ENCODE measurements around the gene RIMBP2.

The RIMBP2 gene

DNA sequence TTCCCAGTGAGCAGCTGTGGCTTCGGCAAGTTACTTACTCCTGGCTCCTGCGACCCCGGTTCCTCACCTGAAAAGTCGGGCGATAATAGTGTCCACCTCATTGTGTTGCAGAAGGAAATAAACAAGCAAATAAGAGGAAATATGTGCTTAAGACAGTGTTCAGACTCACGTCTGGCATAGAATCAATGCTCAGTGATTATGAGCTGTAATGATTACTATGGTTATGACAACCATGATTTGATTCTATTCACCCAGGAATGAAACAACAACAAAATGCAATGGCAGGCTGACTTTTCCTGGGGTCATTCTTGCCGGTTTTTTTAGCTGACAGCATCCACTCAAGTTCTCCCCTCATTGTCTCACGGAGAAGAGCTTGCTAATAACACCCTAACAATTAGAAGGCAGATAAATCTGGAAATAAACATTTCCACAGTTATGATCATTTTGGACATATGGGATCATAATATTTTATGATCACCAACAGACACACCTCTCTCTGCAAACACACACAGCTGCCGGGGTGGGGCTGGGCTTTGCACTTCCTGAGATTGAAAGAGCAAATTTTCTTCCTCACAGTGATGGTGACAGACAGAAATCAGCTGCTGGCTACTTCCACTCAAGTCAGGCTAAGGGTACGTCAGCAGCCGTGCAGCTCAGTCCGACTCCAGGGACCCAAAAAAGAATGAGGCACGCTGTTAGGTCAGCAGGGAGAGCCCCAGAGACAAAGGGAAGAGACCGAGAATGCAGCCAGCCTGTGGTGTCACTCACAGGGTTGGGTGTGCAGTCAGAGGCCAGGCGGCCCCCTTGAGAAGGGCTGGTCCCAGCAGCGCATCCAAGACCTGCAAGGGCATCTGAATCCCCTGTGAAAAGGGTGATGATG, 158.0 kb downstream of the RIMBP2 start:
- DNase-seq (ENCODE audit: low read depth), result no peak
- no peaks in the 10 kb centered on the region for H3K9me3 ChIP-seq (ENCODE audit: control insufficient read depth, low read length)
- H3K4me1 ChIP-seq (ENCODE audit: control insufficient read depth, insufficient read depth, low read length), result no peaks in the 10 kb centered on the region
- H3K4me3 ChIP-seq (ENCODE audit: low read length), result no peak overlapping the region
- no peak overlapping the region for H3K9ac ChIP-seq (ENCODE audit: low read length)
- H3K27me3 ChIP-seq (replicated peaks; ENCODE audit: control insufficient read depth, insufficient read depth, low read length), result no peaks in the 10 kb centered on the region
- H3K36me3 ChIP-seq (ENCODE audit: control insufficient read depth, insufficient read depth, low read length, severe bottlenecking), result no peaks in the 10 kb centered on the region

DNA sequence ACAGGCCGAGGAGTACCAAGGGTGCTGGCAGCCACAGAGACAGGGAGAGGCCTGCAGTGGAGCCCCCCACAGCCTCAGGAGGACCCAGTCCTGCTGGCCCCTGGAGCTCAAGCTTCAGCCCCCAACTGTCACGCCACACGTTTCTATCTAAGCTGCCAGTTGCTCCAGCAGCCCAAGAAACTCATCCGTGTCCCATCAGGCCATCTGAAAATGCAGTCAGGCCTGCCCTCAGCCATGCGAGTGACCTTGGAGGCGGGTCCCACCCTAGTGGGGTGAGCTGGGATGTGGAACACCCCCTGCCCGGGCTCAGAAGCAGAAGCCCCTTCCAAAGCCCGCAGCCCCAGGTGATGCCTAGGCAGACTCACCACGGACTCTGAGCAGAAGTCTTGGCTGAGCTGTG, 158.9 kb downstream of the RIMBP2 start:
- Histone ChIP-seq H3K4me3 (ENCODE audit: low read length) (no peak overlapping the region), H3K36me3 (ENCODE audit: control insufficient read depth, insufficient read depth, low read length, severe bottlenecking) (no peaks in the 10 kb centered on the region), H3K9ac (ENCODE audit: low read length) (no peak overlapping the region), H3K4me1 (ENCODE audit: control insufficient read depth, insufficient read depth, low read length) (no peaks in the 10 kb centered on the region), H3K9me3 (ENCODE audit: control insufficient read depth, low read length) (no peaks in the 10 kb centered on the region), H3K27me3 (replicated peaks; ENCODE audit: control insufficient read depth, insufficient read depth, low read length) (no peaks in the 10 kb centered on the region)
- DNase-seq (ENCODE audit: low read depth), result no peak

DNA sequence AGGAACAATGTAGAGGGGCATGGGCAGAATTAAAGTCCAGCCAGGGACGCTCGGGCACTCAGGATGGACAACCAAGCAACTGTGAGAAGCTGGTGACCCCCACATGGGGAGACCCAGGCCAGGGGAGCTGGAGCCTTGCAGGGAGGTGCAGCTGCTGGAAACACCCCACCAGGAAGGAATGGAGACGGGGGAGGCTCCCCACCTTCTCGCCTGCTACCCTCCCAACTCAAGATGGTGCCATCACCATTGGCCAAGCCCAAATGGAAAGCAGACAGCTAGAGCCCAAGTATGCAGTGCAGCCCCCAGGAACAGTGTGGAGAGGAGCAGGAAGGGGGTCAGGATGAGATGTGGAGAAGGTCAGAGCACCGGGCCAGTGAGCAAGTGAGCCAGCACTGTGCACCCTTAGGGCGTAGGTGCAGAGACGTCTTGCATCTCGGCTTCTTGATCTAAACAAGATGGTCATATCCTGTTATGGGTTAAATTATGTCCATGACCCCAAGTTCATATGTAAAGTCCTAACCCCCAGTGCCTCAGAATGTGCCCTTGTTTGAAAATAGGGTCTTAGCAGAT, 159.5 kb downstream of the RIMBP2 start:
- DNase-seq (ENCODE audit: low read depth), result no peak
- H3K27me3 ChIP-seq (replicated peaks; ENCODE audit: control insufficient read depth, insufficient read depth, low read length), result no peaks in the 10 kb centered on the region
- peaks cover 4% of the 10 kb centered on the region for H3K9me3 ChIP-seq (ENCODE audit: control insufficient read depth, low read length)
- H3K9ac ChIP-seq (ENCODE audit: low read length), result no peak overlapping the region
- H3K4me3 ChIP-seq (ENCODE audit: low read length), result no peak overlapping the region
- no peaks in the 10 kb centered on the region for H3K4me1 ChIP-seq (ENCODE audit: control insufficient read depth, insufficient read depth, low read length)
- no peaks in the 10 kb centered on the region for H3K36me3 ChIP-seq (ENCODE audit: control insufficient read depth, insufficient read depth, low read length, severe bottlenecking)

DNA sequence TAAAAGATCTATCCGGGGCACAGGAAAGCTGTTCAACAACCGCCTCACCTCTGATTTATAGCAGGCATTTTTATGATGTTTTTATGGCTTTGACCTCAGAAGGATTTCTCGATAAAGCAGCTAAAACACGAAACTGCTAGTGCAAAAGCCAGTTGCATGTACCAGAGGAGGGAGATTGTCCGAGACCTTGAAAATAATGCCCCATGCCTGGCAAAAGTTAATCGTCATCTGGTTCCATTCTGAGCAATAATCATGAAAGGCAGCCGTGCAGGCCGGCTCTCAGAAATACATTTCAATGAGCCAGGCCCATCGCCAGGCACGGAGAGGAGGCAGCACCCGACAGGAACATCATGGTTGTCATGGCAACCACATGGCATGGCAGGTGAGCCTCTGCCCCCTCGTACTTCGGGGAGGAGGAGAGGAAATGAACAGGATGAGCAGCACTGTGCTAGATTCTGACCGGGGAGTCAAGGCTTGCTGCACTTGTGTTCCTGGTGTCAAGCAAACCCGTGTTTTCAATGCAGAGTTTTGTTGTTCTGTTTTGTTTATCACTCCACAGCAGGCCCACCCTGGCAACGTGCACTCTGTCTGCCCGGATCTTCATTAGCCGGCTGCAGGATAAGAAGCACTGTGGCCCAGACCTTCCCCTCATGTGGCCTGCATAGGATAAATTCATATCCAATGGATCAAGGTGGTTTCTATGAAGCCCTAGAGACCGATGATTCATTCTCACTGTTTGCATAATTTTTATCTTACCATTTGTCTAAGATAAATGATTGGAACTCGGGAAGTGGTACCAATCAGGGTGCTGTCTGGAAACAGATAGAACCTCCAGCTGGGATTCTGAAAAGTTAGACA, 160.2 kb downstream of the RIMBP2 start:
- Histone ChIP-seq H3K27me3 (replicated peaks; ENCODE audit: control insufficient read depth, insufficient read depth, low read length) (no peaks in the 10 kb centered on the region), H3K4me3 (ENCODE audit: low read length) (no peak overlapping the region), H3K4me1 (ENCODE audit: control insufficient read depth, insufficient read depth, low read length) (no peaks in the 10 kb centered on the region), H3K9ac (ENCODE audit: low read length) (no peak overlapping the region), H3K9me3 (ENCODE audit: control insufficient read depth, low read length) (peaks cover 12% of the 10 kb centered on the region), H3K36me3 (ENCODE audit: control insufficient read depth, insufficient read depth, low read length, severe bottlenecking) (no peaks in the 10 kb centered on the region)
- DNase-seq (ENCODE audit: low read depth), result no peak

DNA sequence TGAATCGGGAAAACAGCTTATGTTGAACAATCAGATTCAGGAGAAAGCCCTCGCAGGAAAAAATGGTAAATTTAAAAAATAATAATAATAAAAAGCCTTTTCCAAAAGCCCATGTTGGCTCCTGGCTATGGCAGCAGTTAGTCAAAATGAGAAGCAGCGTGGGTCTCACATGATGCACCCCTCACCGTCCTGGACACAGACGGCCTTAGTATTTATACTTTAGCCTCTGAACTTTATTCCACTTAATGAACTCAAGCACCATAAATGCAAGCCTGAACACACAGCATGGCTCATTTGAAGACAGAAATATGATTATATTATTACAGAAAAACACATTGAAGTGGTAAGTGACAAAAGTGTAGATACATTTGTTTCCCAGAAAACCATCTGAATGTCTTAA, 160.9 kb downstream of the RIMBP2 start:
- no peaks in the 10 kb centered on the region for H3K27me3 ChIP-seq (replicated peaks; ENCODE audit: control insufficient read depth, insufficient read depth, low read length)
- DNase-seq (ENCODE audit: low read depth), result no peak

DNA sequence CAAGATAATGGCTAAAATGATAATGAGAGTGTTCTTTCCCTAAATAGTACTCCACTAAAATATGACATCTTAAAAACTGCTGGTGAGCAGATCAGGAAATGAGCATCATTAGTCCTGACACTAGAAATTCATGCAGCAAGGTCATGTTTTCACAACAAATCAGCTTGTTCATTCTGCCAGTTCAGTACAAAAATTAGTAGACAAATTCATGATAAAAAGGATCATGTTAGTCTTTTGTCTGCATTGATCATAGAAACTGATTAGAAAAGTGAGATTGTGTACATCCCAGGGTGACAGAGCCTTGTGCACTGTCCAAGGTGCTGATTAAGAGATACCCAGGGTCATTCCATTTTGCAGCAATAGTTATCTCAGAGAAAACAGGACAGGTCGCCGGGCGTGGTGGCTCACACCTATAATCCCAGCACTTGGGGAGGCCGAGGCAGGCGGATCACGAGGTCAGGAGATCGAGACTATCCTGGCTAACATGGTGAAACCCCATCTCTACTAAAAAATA, 163.6 kb downstream of the RIMBP2 start:
- peak; percentile 3 for DNase-seq (ENCODE audit: low read depth)
- Histone ChIP-seq H3K27me3 (replicated peaks; ENCODE audit: control insufficient read depth, insufficient read depth, low read length) (no peaks in the 10 kb centered on the region), H3K4me3 (ENCODE audit: low read length) (no peak overlapping the region), H3K9me3 (ENCODE audit: control insufficient read depth, low read length) (peaks cover 15% of the 10 kb centered on the region), H3K36me3 (ENCODE audit: control insufficient read depth, insufficient read depth, low read length, severe bottlenecking) (no peaks in the 10 kb centered on the region), H3K9ac (ENCODE audit: low read length) (no peak overlapping the region), H3K4me1 (ENCODE audit: control insufficient read depth, insufficient read depth, low read length) (no peaks in the 10 kb centered on the region)

More for the DNA sequence above, 160.9 kb downstream of the RIMBP2 start:
- H3K4me1 ChIP-seq (ENCODE audit: control insufficient read depth, insufficient read depth, low read length), result no peaks in the 10 kb centered on the region
- no peaks in the 10 kb centered on the region for H3K36me3 ChIP-seq (ENCODE audit: control insufficient read depth, insufficient read depth, low read length, severe bottlenecking)
- H3K9ac ChIP-seq (ENCODE audit: low read length), result no peak overlapping the region
- no peak overlapping the region for H3K4me3 ChIP-seq (ENCODE audit: low read length)
- peaks cover 13% of the 10 kb centered on the region for H3K9me3 ChIP-seq (ENCODE audit: control insufficient read depth, low read length)

DNA sequence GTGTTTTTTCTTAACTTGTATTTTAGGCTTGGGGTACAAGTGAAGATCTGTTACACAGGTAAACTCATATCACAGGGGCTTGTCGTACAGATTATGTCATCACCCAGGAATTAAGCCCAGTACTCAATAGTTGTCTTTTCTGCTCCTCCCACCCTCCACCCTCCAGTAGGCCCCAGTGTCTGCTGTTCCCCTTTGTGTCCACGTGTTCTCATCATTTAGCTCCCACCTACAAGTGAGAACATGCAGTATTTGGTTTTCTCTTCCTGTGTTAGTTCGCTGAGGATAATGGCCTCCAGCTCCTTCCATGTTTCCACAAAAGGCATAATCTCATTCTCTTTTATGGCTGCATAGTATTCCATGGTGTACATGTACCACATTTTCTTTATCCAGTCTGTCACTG, 166.7 kb downstream of the RIMBP2 start:
- Histone ChIP-seq H3K4me1 (ENCODE audit: control insufficient read depth, insufficient read depth, low read length) (no peaks in the 10 kb centered on the region), H3K36me3 (ENCODE audit: control insufficient read depth, insufficient read depth, low read length, severe bottlenecking) (no peaks in the 10 kb centered on the region), H3K9ac (ENCODE audit: low read length) (no peak overlapping the region), H3K4me3 (ENCODE audit: low read length) (no peak overlapping the region), H3K9me3 (ENCODE audit: control insufficient read depth, low read length) (peaks cover 15% of the 10 kb centered on the region), H3K27me3 (replicated peaks; ENCODE audit: control insufficient read depth, insufficient read depth, low read length) (no peaks in the 10 kb centered on the region)
- DNase-seq (ENCODE audit: low read depth), result no peak

DNA sequence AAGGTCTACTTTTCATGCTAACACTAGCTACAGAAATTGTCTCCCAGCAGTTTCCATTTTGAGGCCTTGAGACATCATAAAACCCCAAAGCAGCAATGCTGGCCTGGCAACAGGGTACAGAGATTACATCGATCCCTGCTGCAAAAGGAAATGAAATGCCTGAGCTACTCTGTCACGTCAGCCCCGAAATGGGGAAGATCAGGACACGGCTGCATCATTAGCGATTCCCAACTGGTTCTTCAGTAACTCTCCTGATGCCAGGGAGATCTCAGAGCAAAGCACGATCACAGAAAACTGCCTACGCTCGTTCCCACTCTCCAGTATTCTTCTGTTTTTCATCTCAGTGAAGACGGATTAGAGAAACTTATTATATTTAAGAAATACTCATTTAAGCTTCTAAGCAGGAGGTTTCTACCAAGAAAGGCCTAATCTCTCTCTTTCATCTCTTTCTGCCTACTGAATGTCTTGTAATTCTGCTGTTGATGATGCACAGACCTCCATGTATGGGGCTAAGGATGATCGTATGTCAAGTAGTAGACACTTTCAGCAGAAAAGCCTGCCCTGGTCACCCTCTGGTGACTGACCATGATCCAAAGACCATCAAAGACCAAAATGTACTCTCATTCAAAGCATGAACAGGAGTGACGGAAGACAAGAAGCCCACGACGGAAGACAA, 168.5 kb downstream of the RIMBP2 start:
- Histone ChIP-seq H3K4me3 (ENCODE audit: low read length) (no peak overlapping the region), H3K9ac (ENCODE audit: low read length) (no peak overlapping the region), H3K36me3 (ENCODE audit: control insufficient read depth, insufficient read depth, low read length, severe bottlenecking) (no peaks in the 10 kb centered on the region), H3K27me3 (replicated peaks; ENCODE audit: control insufficient read depth, insufficient read depth, low read length) (no peaks in the 10 kb centered on the region), H3K4me1 (ENCODE audit: control insufficient read depth, insufficient read depth, low read length) (no peaks in the 10 kb centered on the region), H3K9me3 (ENCODE audit: control insufficient read depth, low read length) (peaks cover 17% of the 10 kb centered on the region)
- no peak for DNase-seq (ENCODE audit: low read depth)

DNA sequence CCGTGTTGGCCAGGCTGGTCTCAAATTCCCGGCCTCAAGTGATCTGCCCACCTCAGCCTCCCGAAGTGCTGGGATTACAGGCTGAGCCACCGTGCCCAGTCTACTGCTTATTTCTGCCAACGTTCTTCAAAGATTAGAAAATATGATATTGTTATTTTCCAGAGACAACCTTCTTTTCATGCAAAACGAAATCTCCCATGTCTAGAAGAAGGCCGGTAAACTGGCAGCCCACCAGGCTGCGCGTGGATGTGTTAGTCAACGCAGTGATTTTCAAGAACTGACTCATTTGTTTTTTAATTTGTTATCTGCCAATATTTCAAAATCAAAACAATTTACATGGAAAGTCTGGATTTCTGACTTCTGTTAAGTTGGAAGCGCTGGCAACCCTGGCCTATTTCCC, 169.6 kb downstream of the RIMBP2 start:
- H3K4me1 ChIP-seq (ENCODE audit: control insufficient read depth, insufficient read depth, low read length), result no peaks in the 10 kb centered on the region
- no peaks in the 10 kb centered on the region for H3K36me3 ChIP-seq (ENCODE audit: control insufficient read depth, insufficient read depth, low read length, severe bottlenecking)
- H3K4me3 ChIP-seq (ENCODE audit: low read length), result no peak overlapping the region
- H3K27me3 ChIP-seq (replicated peaks; ENCODE audit: control insufficient read depth, insufficient read depth, low read length), result no peaks in the 10 kb centered on the region
- H3K9me3 ChIP-seq (ENCODE audit: control insufficient read depth, low read length), result peaks cover 19% of the 10 kb centered on the region
- no peak for DNase-seq (ENCODE audit: low read depth)
- H3K9ac ChIP-seq (ENCODE audit: low read length), result no peak overlapping the region

DNA sequence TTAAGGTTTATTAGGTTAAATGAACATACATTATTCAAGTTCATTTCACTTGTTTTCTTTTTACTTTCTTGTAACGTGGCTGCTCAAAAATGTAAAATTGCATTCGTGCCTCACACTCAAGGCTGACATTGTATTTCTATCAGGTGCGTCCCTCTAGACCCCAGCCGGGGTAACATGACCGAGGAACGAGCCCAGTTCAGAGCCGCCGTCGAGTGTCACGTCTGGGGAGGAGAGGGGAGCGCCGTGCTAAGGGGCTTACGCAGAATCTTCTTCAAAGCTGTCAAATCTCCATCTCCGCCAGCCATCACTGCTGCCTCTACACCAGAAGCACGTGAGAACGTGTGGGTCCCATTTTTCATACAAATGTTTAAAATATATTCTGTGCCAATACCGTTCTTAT, 170.6 kb downstream of the RIMBP2 start:
- no peak for DNase-seq (ENCODE audit: low read depth)
- Histone ChIP-seq H3K27me3 (replicated peaks; ENCODE audit: control insufficient read depth, insufficient read depth, low read length) (no peaks in the 10 kb centered on the region), H3K9me3 (ENCODE audit: control insufficient read depth, low read length) (peaks cover 21% of the 10 kb centered on the region), H3K36me3 (ENCODE audit: control insufficient read depth, insufficient read depth, low read length, severe bottlenecking) (no peaks in the 10 kb centered on the region), H3K4me1 (ENCODE audit: control insufficient read depth, insufficient read depth, low read length) (no peaks in the 10 kb centered on the region), H3K4me3 (ENCODE audit: low read length) (no peak overlapping the region), H3K9ac (ENCODE audit: low read length) (no peak overlapping the region)

Measured in adipocyte (in vitro differentiated cells).